ENCODE measurements around the gene RNF222.

- TF ChIP-seq, protein P1, sequence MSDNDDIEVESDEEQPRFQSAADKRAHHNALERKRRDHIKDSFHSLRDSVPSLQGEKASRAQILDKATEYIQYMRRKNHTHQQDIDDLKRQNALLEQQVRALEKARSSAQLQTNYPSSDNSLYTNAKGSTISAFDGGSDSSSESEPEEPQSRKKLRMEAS (IDR thresholded peaks at IDR 0.05), result no peak
- TF ChIP-seq EP300 (IDR thresholded peaks at IDR 0.05; ENCODE audit: borderline replicate concordance), result no peak
- TF ChIP-seq REST (IDR thresholded peaks at IDR 0.05; ENCODE audit: low read depth), result no peak
- no peak for TF ChIP-seq TCF12 (IDR thresholded peaks at IDR 0.05; ENCODE audit: low read depth)
- no peak for TF ChIP-seq EGR1 (IDR thresholded peaks at IDR 0.05)
- no peak for TF ChIP-seq TEAD4 (IDR thresholded peaks at IDR 0.05)
- no peak for TF ChIP-seq YY1 (IDR thresholded peaks at IDR 0.05; ENCODE audit: low read depth)
These were observed 21.7 kb upstream of the RNF222 start for GRCh38 chr17:8419305-8419704.
